ENCODE measurements around the gene MTHFR. TPM values are rescaled to one million over a fixed set of nuclear protein-coding genes. Genes with fewer than 3 reads are reported as not detected.

Gene MTHFR
- total and polyA plus RNA-seq, 4 donors, result 5.5 to 29.0 (median 18.3) TPM

DNA sequence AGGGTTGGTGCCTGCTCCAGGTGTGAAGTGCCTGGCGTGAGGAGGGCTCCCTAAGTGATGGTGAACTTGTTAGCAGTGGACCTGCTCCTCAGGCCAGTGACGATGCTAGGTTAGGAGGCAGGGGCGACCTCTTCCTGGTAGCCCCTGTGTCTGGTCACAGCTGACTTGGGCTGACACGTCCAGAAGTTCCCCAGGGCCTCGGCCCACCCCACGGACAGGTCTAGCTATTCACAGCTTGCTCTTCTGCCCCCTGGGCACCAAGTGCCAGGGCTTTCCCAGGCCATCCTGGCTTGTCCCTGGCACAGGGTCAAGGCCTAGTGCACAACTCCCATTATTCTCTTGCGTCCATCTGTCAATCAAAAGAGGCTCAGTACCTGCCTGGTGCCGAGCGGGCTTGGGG is 54.7 kb downstream of the MTHFR start:
- DNase-seq (ENCODE audit: low spot score), result no peak
- TF ChIP-seq, protein P1, sequence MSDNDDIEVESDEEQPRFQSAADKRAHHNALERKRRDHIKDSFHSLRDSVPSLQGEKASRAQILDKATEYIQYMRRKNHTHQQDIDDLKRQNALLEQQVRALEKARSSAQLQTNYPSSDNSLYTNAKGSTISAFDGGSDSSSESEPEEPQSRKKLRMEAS (IDR thresholded peaks at IDR 0.05), result no peak
- TF ChIP-seq HNF4G (IDR thresholded peaks at IDR 0.05), result no peak
- TF ChIP-seq YY1 (IDR thresholded peaks at IDR 0.05), result no peak
- Histone ChIP-seq H3K36me3 (ENCODE audit: control insufficient read depth in 4 of 4, insufficient read depth in 3 of 4, low read depth in 1 of 4, low read length in 3 of 4) (peaks cover 0 to 32% (median 6%) of the 10 kb centered on the region in 4 donors), H3K4me1 (ENCODE audit: control insufficient read depth in 4 of 4, insufficient read depth in 4 of 4, low read length in 3 of 4) (no peaks in the 10 kb centered on the region), H3K4me3 (ENCODE audit: low read depth in 1 of 3, low read length in 3 of 3) (no peak overlapping the region), H3K9ac (ENCODE audit: low read depth in 1 of 2, low read length in 2 of 2) (no peak overlapping the region), H3K27me3 (ENCODE audit: control insufficient read depth in 4 of 4, insufficient read depth in 4 of 4, low read length in 3 of 4) (no peaks in the 10 kb centered on the region), H3K27ac (ENCODE audit: low read depth in 1 of 2, low read length in 2 of 2) (no peak overlapping the region), H3K9me3 (ENCODE audit: control insufficient read depth in 4 of 4, low read length in 3 of 4) (no peaks in the 10 kb centered on the region)
- 93% methylated on average over 9 of the region's 9 CpGs for WGBS

DNA sequence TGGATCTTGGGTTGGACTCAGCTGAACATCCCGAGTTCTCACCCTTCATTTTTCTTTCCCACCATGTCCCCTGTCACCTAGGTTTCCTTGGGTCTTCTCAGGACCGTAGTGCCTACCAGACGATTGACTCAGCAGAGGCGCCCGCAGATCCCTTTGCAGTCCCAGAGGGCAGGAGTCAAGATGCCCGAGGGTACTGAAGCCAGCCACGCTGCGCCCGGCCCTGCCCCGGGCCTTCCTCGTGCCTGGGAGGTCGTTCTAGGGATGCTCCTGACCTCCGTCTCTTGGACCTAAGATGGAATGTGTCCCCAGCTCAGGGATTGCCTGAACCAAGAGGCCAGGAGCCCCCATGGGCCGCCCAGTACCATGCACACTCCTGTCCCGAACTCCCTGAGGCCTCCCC is 55.8 kb downstream of the MTHFR start:
- H3K9me3 ChIP-seq (ENCODE audit: control insufficient read depth in 4 of 4, low read length in 3 of 4), result no peaks in the 10 kb centered on the region
- TF ChIP-seq, protein P2, sequence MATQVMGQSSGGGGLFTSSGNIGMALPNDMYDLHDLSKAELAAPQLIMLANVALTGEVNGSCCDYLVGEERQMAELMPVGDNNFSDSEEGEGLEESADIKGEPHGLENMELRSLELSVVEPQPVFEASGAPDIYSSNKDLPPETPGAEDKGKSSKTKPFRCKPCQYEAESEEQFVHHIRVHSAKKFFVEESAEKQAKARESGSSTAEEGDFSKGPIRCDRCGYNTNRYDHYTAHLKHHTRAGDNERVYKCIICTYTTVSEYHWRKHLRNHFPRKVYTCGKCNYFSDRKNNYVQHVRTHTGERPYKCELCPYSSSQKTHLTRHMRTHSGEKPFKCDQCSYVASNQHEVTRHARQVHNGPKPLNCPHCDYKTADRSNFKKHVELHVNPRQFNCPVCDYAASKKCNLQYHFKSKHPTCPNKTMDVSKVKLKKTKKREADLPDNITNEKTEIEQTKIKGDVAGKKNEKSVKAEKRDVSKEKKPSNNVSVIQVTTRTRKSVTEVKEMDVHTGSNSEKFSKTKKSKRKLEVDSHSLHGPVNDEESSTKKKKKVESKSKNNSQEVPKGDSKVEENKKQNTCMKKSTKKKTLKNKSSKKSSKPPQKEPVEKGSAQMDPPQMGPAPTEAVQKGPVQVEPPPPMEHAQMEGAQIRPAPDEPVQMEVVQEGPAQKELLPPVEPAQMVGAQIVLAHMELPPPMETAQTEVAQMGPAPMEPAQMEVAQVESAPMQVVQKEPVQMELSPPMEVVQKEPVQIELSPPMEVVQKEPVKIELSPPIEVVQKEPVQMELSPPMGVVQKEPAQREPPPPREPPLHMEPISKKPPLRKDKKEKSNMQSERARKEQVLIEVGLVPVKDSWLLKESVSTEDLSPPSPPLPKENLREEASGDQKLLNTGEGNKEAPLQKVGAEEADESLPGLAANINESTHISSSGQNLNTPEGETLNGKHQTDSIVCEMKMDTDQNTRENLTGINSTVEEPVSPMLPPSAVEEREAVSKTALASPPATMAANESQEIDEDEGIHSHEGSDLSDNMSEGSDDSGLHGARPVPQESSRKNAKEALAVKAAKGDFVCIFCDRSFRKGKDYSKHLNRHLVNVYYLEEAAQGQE (IDR thresholded peaks at IDR 0.05), result no peak
- no peak for TF ChIP-seq TAF1 (conservative IDR thresholded peaks at IDR 0.05)
- TF ChIP-seq, protein P3, sequence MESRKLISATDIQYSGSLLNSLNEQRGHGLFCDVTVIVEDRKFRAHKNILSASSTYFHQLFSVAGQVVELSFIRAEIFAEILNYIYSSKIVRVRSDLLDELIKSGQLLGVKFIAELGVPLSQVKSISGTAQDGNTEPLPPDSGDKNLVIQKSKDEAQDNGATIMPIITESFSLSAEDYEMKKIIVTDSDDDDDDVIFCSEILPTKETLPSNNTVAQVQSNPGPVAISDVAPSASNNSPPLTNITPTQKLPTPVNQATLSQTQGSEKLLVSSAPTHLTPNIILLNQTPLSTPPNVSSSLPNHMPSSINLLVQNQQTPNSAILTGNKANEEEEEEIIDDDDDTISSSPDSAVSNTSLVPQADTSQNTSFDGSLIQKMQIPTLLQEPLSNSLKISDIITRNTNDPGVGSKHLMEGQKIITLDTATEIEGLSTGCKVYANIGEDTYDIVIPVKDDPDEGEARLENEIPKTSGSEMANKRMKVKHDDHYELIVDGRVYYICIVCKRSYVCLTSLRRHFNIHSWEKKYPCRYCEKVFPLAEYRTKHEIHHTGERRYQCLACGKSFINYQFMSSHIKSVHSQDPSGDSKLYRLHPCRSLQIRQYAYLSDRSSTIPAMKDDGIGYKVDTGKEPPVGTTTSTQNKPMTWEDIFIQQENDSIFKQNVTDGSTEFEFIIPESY (IDR thresholded peaks at IDR 0.05), result no peak
- no peak for TF ChIP-seq HNF4G (IDR thresholded peaks at IDR 0.05)
- no peak for TF ChIP-seq SP1 (IDR thresholded peaks at IDR 0.05)
- no peak for TF ChIP-seq EGR1 (IDR thresholded peaks at IDR 0.05; ENCODE audit: low read depth in 2 of 2)
- no peak for TF ChIP-seq HNF4A (conservative IDR thresholded peaks at IDR 0.05)
- peaks cover 0 to 37% (median 6%) of the 10 kb centered on the region in 4 donors for H3K36me3 ChIP-seq (ENCODE audit: control insufficient read depth in 4 of 4, insufficient read depth in 3 of 4, low read depth in 1 of 4, low read length in 3 of 4)
- no peaks in the 10 kb centered on the region for H3K4me1 ChIP-seq (ENCODE audit: control insufficient read depth in 4 of 4, insufficient read depth in 4 of 4, low read length in 3 of 4)
- H3K4me3 ChIP-seq (ENCODE audit: low read depth in 1 of 3, low read length in 3 of 3), result no peak overlapping the region
- no peak for DNase-seq (ENCODE audit: low spot score)
- WGBS, result 94% methylated on average over 15 of the region's 15 CpGs
- H3K27me3 ChIP-seq (ENCODE audit: control insufficient read depth in 4 of 4, insufficient read depth in 4 of 4, low read length in 3 of 4), result no peaks in the 10 kb centered on the region
- no peak overlapping the region for H3K9ac ChIP-seq (ENCODE audit: low read depth in 1 of 2, low read length in 2 of 2)
- no peak overlapping the region for H3K27ac ChIP-seq (ENCODE audit: low read depth in 1 of 2, low read length in 2 of 2)

DNA sequence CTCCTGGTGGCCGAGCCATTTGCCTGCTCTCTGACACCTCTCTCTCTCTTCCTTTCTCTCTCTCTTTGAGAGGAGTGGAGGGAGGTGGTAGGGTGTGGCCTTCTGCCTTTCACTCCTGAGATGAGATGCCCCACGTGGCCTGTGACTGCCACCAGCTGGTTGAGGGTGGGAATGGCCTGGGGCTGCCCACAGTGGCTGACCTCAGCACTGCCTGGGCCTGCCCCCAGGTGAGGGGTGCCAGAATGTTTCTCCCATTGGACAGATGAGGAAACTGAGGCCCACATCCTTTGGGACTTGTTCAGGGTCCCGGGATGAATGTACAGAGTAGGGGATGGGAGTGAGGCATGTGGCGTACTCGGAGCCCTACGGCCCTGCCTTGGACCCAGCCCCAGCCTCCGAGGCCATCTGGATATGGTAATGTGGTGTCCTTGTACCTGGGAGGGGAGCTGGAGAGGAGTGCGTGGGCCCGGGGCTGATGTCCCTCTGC is 56.5 kb downstream of the MTHFR start:
- Histone ChIP-seq H3K27me3 (ENCODE audit: control insufficient read depth in 4 of 4, insufficient read depth in 4 of 4, low read length in 3 of 4) (no peaks in the 10 kb centered on the region), H3K4me1 (ENCODE audit: control insufficient read depth in 4 of 4, insufficient read depth in 4 of 4, low read length in 3 of 4) (no peaks in the 10 kb centered on the region), H3K9ac (ENCODE audit: low read depth in 1 of 2, low read length in 2 of 2) (no peak overlapping the region), H3K36me3 (ENCODE audit: control insufficient read depth in 4 of 4, insufficient read depth in 3 of 4, low read depth in 1 of 4, low read length in 3 of 4) (peaks cover 0 to 37% (median 6%) of the 10 kb centered on the region in 4 donors), H3K9me3 (ENCODE audit: control insufficient read depth in 4 of 4, low read length in 3 of 4) (no peaks in the 10 kb centered on the region), H3K4me3 (ENCODE audit: low read depth in 1 of 3, low read length in 3 of 3) (no peak overlapping the region), H3K27ac (ENCODE audit: low read depth in 1 of 2, low read length in 2 of 2) (no peak overlapping the region)
- WGBS, result 81% methylated on average over 9 of the region's 9 CpGs
- TF ChIP-seq, protein P4, sequence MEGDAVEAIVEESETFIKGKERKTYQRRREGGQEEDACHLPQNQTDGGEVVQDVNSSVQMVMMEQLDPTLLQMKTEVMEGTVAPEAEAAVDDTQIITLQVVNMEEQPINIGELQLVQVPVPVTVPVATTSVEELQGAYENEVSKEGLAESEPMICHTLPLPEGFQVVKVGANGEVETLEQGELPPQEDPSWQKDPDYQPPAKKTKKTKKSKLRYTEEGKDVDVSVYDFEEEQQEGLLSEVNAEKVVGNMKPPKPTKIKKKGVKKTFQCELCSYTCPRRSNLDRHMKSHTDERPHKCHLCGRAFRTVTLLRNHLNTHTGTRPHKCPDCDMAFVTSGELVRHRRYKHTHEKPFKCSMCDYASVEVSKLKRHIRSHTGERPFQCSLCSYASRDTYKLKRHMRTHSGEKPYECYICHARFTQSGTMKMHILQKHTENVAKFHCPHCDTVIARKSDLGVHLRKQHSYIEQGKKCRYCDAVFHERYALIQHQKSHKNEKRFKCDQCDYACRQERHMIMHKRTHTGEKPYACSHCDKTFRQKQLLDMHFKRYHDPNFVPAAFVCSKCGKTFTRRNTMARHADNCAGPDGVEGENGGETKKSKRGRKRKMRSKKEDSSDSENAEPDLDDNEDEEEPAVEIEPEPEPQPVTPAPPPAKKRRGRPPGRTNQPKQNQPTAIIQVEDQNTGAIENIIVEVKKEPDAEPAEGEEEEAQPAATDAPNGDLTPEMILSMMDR (IDR thresholded peaks at IDR 0.05; ENCODE audit: low read depth, low read length, missing input control), result peak; percentile 54
- no peak for TF ChIP-seq RXRA (IDR thresholded peaks at IDR 0.05)
- no peak for TF ChIP-seq FOXA1 (IDR thresholded peaks at IDR 0.05)
- peak; percentile 52 to 67 for TF ChIP-seq RAD21 (IDR thresholded peaks at IDR 0.05)
- TF ChIP-seq, protein P1 (IDR thresholded peaks at IDR 0.05), result no peak
- peak; percentile 52 for DNase-seq (ENCODE audit: low spot score)

All from liver (tissue), 9 donors.